Hepatocyte (in vitro differentiated cells): ENCODE measurements around the gene NDUFA5.

Experiments used
- CTCF ChIP-seq: fragments of 200-600 bp; sonication (generic); IDR thresholded peaks from 2 replicates; pipeline ENCODE4 v1.5.1; 2016; ENCODE audit warnings: antibody characterized with exemption, mild to moderate bottlenecking; ENCODE audit not compliant: poor library complexity
- EZH2 ChIP-seq: fragments of 200-600 bp; sonication (generic); IDR thresholded peaks from 2 replicates; pipeline ENCODE4 v1.6.1; 2016; ENCODE audit warnings: antibody characterized with exemption, mild to moderate bottlenecking, borderline replicate concordance
- EZH2phosphoT487 ChIP-seq: fragments of 200-600 bp; sonication (generic); IDR thresholded peaks from one replicate; pipeline ENCODE4 v1.6.1; 2018; ENCODE audit warnings: antibody characterized with exemption, mild to moderate bottlenecking, low read depth, moderate library complexity; ENCODE audit not compliant: unreplicated experiment, severe bottlenecking

DNA sequence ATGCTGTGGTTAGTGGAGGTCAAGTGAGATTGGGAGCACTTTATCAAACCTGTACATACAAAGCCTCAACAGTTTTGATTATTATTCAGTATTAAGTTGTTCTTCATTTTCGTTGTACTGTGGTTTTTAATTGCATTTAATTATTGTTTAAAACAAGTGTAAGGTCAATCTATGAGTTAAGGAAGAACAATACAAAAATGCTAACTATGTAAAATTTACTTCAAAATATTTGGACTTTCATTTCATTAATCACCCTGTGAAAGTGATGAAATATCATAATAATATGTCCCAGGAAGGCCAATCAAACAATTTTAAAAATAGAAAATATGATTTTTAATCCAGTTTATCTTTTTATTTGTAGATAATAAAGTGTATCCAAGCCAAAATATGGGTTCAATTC lies 13.6 kb upstream of the NDUFA5 start:
- TF ChIP-seq CTCF (no peak), EZH2 (no peak), EZH2phosphoT487 (no peak)
